ENCODE results near the gene WDR33. TPM values are rescaled to one million over a fixed set of nuclear protein-coding genes. Genes with fewer than 3 reads are reported as not detected.

WDR33 gene
- total RNA-seq, 4 donors from 2014 or later, result 25.8 to 53.3 (median 38.0) TPM

DNA sequence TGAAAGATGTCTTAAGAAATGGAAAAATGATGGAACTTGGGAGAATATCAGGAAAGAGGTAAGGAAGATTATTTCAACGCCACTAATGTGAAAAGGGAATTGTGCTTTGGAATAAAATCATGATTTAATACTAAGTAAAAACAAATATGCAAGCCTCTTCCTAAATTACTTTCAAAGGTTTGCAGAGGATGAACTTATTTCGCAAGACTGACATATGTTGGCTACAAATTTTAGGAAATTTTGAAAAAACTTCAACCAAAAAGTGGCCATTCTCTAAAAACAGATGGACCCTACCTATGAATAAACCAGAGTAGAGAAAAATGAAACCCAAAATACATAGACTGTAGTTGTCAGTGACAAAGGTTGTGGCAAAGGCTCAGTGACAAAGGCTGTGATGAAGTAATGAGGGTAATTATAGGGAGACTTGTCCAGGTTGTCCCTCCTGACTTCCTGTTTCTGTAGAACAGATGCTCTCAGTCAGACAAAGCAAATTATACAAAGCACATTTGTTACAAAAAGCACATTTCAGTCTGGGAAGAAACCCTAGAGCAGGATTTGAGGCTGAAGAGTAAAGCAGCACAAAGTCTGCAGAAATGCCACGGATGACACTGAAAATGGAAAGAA, 70.2 kb downstream of the WDR33 start:
- no peak for ATAC-seq (ENCODE audit: low FRiP score)
- no peak for TF ChIP-seq CTCF (IDR thresholded peaks at IDR 0.05)

DNA sequence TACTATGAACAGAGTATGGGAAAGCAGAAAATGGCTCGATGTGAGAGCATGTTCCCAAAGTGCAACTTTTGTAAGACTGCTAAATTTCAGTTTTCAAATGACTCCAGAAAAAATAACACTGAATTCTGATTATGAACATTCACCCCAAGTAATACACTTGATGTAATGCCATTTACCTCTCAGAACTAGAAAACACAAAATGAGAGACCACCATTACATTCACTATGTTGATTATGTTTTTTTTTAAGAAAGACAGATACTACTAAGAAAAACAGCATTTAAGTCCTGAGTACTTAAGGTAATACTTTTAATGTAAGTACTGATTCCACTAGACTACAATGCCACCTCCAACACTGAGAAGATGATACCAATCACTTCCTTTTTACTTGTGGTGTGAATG, 71.2 kb downstream of the WDR33 start:
- TF ChIP-seq CTCF (IDR thresholded peaks at IDR 0.05), result no peak
- DNase-seq (ENCODE audit: low spot score) (no peak), ATAC-seq (ENCODE audit: low FRiP score) (no peak)

More for the DNA sequence above, 70.2 kb downstream of the WDR33 start:
- DNase-seq (ENCODE audit: low spot score), result no peak

DNA sequence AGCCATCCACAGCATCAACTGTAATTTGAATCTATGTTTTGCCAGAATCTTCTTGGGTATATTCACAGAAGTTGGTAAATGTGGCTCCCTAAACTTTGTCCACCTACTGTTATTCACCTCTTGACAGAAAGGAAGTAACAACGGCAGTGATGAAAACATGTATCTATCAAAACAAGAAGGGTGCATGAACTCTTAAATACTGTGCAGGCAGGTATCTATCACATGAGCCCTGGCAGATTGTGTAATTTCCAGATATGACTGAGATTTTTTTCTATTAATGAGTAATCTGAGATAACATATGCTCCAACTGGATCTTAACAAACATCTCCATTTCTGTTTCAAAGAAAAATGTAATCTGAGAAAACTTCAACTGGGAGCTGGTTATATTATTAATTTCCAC, 73.1 kb downstream of the WDR33 start:
- ATAC-seq (ENCODE audit: low FRiP score) (peak; percentile 32), DNase-seq (ENCODE audit: low spot score) (no peak)

DNA sequence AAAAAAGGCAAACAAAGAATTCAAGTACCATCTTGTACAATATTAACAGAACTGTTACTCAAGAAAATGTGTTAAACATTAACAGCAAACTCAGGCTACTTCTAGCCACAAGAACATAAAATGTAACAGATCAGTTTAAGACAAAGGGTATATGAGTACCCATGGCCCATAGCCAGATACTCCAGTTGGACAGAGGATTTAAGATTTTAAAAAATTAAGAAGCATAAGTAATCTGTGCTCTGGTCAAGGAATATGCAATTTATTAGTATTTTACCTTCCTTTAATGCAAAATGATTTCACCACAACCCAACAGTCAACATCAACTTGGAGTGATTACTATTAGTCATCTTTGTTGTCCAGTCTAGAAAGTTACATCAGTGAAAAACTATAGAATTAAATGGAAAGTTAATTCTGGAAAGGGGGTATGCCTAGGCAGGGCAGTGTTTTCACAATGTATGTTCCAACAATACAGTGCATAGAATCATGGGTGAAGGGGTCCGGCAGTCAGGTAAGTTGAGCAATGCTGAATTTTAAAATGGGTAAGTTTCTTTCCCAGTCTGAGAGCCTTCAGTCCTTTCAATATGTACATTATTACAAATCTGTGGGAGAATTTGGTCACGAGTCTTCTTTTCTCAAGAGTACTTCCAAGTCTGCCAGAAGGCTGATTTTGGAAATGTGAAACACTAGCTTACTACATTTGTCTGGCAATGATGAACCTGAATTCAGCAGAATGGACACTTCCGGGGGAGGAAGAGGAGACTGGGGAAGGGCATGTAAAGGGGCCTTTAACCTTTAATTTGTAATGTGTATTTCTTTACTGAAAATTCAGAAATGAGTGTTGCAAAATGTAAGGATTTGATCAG, 75.2 kb downstream of the WDR33 start:
- TF ChIP-seq CTCF (IDR thresholded peaks at IDR 0.05), result no peak
- DNase-seq (ENCODE audit: low spot score), result no peak
- no peak for ATAC-seq (ENCODE audit: low FRiP score)

More for the DNA sequence above, 73.1 kb downstream of the WDR33 start:
- no peak for TF ChIP-seq CTCF (IDR thresholded peaks at IDR 0.05)

- ATAC-seq (ENCODE audit: low FRiP score) (no peak), DNase-seq (ENCODE audit: low spot score) (no peak)
- TF ChIP-seq CTCF (IDR thresholded peaks at IDR 0.05), result no peak
These were observed 75.9 kb downstream of the WDR33 start for GRCh38 chr2:127735044-127735443.

DNA sequence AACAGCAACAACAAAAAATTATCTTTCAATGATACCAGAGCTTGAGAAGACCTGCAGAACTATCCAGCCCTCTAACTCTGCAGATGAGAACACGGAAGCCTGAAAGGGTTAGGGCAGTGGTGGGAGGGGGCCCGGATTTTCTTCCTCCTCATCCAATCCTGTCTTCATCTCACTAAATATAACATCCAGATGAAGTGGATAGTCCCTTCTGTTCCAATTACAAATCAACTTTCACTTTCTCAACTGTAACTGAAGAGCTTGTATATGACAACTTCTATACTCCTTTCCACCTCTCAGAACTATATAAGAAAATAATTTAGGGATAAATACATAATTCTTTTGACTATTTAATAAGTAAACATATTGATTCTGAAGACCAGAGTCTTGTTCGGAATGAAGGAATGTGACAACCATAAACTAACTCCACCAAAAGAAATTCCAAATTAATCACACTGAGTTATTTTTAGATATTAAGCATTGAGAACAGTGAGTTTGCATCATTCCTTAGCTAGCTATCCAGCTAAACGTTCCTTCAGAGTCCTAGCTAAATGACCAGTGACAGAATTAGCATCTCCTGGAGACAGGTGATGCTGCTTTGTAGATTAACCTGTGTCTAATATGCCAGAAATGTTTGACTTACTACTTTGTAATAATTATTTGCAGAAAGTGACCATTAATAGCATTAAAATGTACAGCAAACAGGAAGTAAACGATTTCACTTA, 77.0 kb downstream of the WDR33 start:
- DNase-seq (ENCODE audit: low spot score) (no peak), ATAC-seq (ENCODE audit: low FRiP score) (no peak)
- no peak for TF ChIP-seq CTCF (IDR thresholded peaks at IDR 0.05)

Measured in omental fat pad (tissue), 4 donors.